Left renal cortex interstitium (tissue), 4 donors: ENCODE results near the gene POM121L12. TPM values are rescaled to one million over a fixed set of nuclear protein-coding genes. Genes with fewer than 3 reads are reported as not detected.

Source experiments
- DNase-seq, 4 donors: peaks; one replicate each; pipeline ENCODE4 v3.0.0-alpha.2; 2013; ENCODE audit warnings: low read depth in 4 of 4, low spot score in 2 of 4, missing footprints in 1 of 4
- polyA plus RNA-seq, 4 donors: library from polyadenylated mRNA; unstranded; fragments of 120-200 nt; gene quantifications; one replicate each; pipeline ENCODE4 v1.2.1, GENCODE V29; 2013; ENCODE audit not compliant: insufficient read length in 4 of 4

The POM121L12 gene
- polyA plus RNA-seq, result not detected

DNA sequence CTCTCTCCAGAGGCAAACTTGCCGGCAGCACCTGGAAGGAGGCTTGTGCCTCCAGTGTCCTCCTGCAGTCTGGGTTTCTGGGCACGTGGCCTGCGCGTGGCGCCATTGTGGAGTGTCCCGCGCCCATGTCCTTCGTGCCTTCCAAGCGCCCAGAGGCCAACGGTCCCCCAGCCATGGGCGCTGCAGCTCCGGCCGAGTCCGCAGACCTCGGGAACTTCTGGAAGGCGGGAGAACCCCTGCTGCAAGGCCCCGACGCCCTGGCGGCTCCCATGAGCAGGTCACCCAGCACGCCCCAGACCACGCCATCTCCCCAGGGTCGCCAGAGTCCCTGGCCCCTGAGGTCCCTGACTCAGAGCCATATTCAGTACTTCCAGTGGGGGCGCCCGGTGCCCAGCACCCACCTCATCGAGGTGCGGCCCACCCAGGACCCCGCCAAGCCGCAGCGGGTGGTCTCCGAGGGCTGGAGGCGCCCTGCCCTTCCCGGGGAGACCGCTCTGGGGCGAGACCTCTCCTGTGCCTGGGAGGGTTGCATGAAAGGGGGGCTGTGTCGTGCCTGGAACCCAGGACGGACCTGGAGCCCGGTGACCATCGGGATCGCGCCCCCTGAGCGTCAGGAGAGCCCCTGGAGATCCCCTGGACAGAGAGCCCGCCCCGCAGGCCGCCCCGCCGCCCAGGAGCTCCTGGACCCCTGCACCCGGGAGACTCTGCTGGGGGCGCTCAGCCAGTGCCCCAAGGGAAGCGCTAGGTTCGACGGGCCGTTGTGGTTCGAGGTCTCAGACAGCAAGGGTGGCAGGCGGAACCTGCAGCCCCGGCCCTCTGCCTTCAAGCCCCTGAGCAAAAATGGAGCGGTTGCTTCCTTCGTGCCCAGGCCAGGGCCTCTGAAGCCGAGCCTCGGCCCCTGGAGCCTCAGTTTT, at the start of gene POM121L12:
TSS of gene POM121L12 (plus strand) at position 135 of the 914 bp plus-strand sequence. CDS start at position 174, 39 bp downstream.
- DNase-seq, result no peak

GRCh38 chr7:52992001-52992400, 43.4 kb upstream of the POM121L12 start:
- no peak for DNase-seq

GRCh38 chr7:52992479-52993162, 42.8 kb upstream of the POM121L12 start:
- DNase-seq, result no peak

- no peak for DNase-seq
These were observed 39.8 kb upstream of the POM121L12 start for GRCh38 chr7:52995676-52996075.

DNA sequence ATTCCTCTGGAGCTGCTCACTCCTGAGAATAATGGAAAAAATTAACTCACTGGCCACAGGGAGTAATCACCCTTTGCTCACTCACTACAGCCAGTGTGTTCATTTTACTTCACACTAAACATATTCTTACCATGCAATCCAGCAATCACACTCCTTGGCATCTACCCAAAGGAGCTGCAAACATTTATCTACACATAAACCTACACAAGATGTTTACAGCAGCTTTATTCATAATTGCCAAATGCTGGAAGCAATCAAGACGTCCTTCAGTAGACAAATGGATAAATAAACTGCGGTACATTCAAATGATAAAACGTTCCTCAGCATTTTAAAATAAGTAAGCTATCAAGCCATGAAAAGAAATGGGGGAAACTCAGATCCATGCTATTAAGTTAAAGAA, 34.2 kb upstream of the POM121L12 start:
- no peak for DNase-seq

GRCh38 chr7:53002389-53002788, 33.0 kb upstream of the POM121L12 start:
- DNase-seq, result no peak

GRCh38 chr7:53003653-53004445, 31.6 kb upstream of the POM121L12 start:
- DNase-seq, result no peak

DNA sequence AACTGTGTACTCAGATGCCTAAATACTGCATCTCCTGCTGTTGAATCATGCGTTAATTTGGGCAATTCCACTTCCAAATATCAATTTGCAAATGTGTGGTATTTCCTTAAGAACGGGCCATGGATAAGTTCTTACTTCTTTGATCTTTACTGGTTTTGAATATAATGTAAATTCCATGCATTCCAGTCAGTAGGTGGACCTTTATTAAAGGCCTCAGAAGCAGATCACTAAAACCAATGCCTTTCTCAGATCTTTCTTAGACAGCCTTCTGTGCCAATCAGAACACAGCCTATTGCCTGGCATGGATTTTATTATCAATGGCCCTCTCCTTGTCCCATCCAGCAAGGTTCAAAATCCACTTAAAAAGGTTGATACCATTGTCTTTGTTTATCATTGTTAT, 21.5 kb upstream of the POM121L12 start:
- DNase-seq, result no peak

DNA sequence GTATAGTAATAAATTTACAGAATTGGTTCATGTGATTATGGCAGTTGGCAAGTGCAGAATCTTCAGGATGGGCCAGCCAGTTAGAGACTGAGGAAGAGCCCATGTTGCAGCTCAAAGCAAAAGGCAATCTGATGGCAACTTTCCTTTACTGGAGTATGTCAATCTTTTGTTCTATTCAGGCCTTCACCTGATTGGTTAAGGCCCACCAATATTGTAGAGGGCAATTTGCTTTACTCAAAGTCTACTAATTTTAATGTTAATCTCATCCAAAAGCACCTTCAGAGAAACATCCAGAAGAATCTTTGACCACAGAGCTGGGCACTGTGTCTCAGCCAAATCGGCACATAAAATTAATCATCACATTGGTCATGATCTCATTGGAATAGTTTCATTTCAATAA, 20.0 kb upstream of the POM121L12 start:
- no peak for DNase-seq

DNA sequence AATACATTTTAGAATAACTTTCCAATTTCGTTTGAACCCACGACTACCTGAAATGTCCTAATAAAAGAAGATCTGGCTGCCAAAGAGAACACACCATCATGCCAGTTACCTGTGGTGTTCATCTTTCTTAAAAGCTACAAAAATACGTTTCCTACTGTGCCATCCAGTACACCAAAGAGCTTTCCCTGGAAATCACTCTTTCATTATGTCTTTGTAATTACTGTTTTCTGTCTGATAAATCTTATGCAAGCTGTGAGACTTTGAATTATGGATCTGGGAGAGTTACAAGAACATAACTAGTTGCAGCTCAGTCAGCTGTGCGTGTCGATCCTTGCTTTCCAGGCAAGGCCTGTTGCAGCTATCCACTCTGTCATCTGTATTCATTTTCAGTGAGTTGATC, 12.5 kb upstream of the POM121L12 start:
- DNase-seq, result no peak

DNA sequence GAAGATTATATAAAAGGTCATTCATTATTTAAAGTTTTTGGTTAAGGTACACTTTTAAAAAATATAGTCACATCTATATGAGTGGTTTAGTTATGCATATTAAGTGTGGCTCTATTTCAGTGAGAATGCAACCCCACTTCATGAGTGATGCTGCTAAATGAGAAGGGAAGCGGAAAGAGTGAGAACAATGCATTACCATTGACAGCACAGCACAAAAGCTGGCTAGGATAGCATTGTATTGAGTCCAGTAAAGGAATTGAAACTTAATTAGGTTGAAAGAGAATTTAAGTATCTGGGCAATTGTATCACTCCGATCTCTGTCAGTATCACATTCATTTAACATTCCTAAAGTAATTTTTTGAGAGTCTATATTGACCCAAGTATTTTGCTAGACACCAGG, 13.2 kb downstream of the POM121L12 start:
- no peak for DNase-seq

- no peak for DNase-seq
These were observed 15.0 kb downstream of the POM121L12 start for GRCh38 chr7:53050433-53050832.

GRCh38 chr7:53059591-53059990, 24.2 kb downstream of the POM121L12 start:
- no peak for DNase-seq

DNA sequence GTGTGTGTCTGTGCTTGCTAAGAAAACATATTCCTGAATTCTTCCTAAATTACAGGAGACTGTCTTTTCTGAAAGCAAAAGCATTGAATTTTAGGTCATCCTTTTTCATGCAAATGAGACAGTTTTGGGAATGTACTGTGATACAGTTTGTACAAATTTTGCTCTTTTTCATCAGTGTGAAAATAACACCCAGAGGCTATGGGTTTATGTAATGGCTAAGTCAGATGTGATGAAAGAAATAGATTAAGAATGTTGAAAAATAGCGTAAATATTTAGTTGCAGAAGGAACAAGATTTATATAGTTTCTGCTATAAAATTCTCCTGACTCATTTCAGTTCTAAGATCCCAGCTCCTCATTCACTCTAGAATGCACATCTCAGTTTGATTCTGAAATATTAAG, 24.6 kb downstream of the POM121L12 start:
- DNase-seq, result no peak

- no peak for DNase-seq
These were observed 27.4 kb downstream of the POM121L12 start for GRCh38 chr7:53062796-53063195.

DNA sequence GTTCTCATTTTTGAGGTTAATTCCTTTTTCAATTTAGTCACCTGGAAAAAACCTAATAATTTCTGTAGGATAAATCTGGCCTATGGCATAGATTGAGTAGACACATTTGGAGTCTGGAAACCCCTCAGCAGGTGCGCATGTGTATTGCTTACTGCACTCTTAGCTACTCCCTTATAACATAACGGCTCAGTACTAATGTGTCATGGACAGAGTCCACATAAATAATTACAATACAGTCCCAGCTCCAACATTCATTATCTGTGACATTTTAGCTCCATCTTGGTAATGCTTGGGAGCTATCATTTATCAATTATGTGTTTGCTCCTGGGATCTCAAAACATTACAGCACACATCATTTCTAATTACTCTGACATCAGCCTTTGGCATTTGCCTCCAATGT, 33.2 kb downstream of the POM121L12 start:
- no peak for DNase-seq

- DNase-seq, result no peak
These were observed 35.5 kb downstream of the POM121L12 start for GRCh38 chr7:53070883-53071282.
